Measurements from ENCODE around the gene UGT1A10.

UGT1A10 gene

GRCh38 chr2:233822101-233822771 is 186.0 kb downstream of the UGT1A10 start:
- no peak for FAIRE-seq
- TF ChIP-seq POLR2A (IDR thresholded peaks at IDR 0.05; ENCODE audit: low read depth, low read length) = no peak

More at GRCh38 chr2:233822101-233822771, 186.0 kb downstream of the UGT1A10 start:
- DNase-seq (ENCODE audit: insufficient read length, low spot score) = no peak

Data from H54 (cell line).